HPDE6-E6E7 (cell line): Measurements from ENCODE around the gene NIPA2.

Experiments
- DNase-seq: peaks from one replicate; pipeline ENCODE4 v3.0.0; 2011; ENCODE audit warnings: missing footprints; ENCODE audit errors: extremely low spot score

Gene NIPA2

GRCh38 chr15:22839046-22839695 is 705 bp downstream of the NIPA2 start:
- no peak for DNase-seq

DNA sequence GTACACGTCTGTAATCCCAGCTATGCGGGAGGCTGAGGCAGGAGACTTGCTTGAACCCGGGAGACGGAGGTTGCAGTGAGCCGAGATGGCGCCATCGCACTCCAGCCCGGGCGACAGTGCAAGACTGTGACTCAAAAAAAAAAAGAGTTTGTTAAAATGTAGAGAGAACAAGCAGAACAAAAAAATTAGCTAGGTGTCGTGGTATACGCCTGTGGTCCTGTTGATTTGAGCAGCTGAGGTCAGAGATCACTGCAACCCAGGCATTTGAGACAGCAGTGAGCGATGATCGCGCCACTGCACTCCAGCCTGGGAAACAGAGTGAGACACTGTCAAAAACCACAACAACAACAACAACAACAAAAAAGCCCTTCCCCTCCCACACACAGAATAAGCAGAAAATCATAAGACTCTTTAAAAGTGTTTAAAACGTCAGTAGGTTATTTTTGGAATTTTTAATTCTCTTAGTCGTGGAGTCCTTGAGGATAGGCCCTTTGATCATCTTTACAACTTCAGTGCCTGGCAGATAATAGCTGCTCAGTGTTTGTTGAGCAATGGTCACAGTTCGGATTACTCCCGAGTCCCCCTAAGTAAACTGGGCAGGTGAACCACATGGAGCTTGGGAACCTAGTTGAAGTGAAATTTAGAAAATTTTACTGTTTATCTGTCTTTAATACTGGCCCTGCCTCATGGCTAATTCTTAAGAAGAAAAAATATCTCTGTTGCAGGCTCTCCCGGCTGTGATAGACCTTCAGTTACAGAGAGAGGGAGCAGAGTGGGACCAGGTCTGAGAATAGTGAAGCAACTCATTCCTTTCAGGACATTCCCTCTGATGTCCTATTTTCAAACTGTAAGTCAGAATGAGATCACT is 6.2 kb downstream of the NIPA2 start:
- no peak for DNase-seq

GRCh38 chr15:22845289-22845900 is 6.9 kb downstream of the NIPA2 start:
- no peak for DNase-seq

DNA sequence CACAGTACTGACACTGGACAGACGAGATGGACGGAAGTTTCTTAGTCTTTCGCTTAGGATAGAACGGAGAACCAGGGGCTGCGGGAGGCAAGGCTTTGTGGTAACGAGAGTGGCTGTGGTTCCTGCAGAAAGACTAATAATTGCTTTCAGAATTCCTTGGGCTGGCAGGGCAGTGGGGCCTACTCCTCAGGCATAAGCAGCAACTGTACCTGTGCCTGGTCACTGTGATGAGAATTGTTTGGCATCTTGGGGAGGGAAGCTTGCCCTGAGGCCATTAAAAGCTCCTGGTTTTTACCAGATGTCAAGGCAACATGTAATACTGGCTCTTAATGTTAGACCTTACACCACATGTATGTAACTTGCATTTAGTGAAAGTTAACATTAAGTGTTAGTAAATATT is 7.6 kb downstream of the NIPA2 start:
- DNase-seq, result no peak

GRCh38 chr15:22850055-22850454 is 11.6 kb downstream of the NIPA2 start:
- DNase-seq, result no peak

DNA sequence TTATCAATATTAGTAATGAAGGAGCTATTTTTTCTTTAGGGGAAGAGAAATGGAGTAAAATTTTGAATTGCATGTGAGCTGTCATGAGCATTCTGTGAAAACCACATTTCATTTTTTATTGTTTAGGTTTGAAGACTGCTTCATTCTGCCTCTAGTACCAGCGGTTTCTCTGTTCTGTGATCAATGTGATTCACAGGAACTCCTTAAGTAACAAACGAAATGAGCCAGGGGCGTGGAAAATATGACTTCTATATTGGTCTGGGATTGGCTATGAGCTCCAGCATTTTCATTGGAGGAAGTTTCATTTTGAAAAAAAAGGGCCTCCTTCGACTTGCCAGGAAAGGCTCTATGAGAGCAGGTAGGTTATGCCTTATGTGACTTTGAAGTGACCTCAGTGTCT is 13.0 kb downstream of the NIPA2 start:
- DNase-seq, result no peak

GRCh38 chr15:22855791-22856190 is 17.3 kb downstream of the NIPA2 start:
- DNase-seq, result no peak

GRCh38 chr15:22856659-22857058 is 18.2 kb downstream of the NIPA2 start:
- DNase-seq, result no peak

- DNase-seq, result no peak
Observed at GRCh38 chr15:22861161-22861560, 22.7 kb downstream of the NIPA2 start.

DNA sequence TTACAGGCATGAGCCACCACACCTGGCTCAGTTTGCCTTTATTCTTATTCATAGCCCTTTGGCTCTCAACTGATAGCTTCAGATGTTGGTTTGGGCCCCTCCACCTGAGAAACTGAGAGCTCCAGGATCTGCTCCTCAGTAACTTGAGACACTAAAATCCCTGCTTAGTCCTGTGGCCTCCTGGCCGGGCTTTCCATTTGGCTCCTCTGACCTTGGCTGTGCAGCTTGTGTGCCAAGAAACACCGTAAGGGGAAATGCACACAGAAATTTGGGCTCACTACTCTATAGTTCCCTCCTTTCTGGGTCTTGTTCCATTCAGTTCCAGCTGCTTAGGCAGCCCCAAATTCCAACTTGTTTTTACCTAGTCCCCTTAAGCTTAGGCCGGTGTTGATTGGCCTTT is 24.9 kb downstream of the NIPA2 start:
- DNase-seq, result no peak

DNA sequence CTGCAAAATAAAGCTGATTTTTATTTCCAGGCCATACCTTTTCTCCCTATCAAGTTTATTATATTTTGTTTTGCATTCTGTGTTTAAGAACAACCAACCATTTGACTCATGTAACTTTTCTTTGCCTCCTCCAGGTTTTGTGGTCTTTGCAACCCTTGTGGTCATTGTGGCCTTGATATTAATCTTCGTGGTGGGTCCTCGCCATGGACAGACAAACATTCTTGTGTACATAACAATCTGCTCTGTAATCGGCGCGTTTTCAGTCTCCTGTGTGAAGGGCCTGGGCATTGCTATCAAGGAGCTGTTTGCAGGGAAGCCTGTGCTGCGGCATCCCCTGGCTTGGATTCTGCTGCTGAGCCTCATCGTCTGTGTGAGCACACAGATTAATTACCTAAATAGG is 27.6 kb downstream of the NIPA2 start:
- no peak for DNase-seq

GRCh38 chr15:22867886-22868285 is 29.4 kb downstream of the NIPA2 start:
- DNase-seq, result no peak

- no peak for DNase-seq
Observed at GRCh38 chr15:22868495-22868894, 30.0 kb downstream of the NIPA2 start.

GRCh38 chr15:22868928-22869327 is 30.5 kb downstream of the NIPA2 start:
- DNase-seq, result no peak

DNA sequence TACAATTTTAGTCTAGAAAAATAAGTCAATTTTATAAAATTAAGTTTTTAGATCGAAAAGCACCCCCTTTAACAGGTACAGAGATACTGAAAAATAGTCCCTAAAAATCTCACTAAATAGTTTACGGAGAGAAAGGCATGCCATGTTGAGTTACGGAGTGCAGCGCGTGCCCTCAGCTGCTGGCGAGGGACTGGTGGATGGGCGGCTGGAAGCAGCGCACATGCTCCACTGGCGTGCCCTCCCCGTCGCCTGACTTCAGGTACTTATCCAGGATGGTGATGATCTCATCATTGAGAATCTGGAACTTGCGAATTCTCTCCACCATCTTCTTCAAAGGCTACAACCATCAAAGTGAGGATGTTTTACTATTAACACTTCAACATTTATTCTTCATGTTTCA is 31.4 kb downstream of the NIPA2 start:
- no peak for DNase-seq

DNA sequence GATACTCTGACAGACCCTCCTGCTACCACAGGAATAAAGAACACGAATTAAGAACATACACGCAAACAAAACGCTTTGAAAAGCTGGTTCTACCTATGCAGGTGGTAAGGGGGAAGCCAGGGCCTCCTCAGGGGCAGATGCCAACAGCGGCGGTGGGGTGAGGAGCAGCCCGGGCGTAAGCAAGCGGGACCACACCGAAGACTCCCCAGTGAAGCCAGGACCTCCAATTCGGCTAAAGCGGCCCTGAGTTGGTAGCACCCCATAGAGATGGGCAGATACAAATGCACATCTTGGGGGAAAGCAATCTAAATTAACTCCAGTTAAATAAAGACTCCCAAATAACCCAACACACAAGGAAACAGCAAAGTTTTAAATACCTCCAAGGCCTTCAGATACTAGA is 32.4 kb downstream of the NIPA2 start:
- no peak for DNase-seq

DNA sequence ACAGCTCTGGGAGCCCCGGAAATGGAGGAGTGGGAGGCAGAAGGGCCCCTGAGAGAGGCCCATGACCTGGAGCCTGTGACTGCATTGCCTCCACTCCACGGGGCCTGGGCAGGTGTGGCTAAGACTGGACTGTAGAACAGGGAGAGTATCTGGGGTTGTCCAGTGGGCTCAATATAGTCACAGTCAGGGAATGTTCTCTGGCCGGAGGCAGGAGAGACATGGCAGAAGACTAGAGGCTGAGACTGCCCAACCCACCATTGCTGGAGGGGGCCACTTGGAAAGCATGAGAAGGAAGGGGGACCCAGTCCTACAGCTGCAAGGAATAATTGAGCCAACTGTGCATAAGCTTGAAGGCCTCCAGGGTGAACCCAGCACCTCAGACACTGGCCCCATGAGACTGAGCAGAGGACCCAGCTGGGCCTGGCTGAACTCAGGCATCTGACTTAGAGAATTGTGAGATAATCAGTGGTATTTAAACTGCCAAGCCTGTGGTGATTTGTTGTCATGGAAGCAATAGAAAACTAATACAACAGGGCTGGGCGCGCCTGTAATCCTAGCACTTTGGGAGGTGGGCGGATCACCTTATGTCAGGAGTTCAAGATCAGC is 33.1 kb downstream of the NIPA2 start:
- no peak for DNase-seq

- no peak for DNase-seq
Observed at GRCh38 chr15:22872936-22873701, 34.7 kb downstream of the NIPA2 start.

DNA sequence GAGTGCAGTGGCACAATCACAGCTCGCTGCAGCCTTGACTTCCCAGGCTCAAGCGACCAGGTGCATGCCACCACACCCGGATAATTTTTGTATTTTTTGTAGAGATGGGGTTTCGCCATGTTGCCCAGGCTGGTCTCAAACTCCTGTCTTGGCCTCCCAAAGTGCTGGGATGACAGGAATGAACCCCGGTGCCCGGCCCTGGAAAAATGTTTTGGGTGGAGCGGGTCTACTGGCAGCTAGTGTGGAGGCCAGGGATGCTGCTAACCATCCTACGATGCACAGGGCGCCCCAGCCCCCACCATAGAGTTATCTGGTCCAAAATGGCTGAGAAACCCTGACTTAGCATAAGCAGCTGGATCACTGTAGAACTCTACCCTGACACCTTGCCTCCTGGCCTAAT is 35.4 kb downstream of the NIPA2 start:
- DNase-seq, result no peak

- no peak for DNase-seq
Observed at GRCh38 chr15:22874256-22874655, 35.8 kb downstream of the NIPA2 start.

DNA sequence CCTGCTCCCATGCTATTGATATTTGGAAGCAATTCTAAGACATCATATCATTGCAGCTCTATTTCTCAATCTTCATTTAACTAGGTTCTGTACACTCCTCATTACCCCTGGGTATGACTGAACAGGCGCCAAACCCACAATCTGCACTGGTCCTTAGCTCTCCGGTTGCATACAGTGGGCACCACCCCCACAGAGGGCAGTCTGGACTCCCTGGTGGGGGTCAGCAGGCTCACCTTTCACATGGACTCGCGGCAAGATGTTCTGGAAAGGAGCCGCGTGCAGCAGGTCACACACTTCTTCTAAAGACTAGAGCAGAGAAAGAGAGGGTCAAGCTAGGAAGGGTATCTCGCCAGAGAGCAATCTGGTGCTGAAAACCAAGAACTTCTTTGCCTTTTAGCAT is 36.5 kb downstream of the NIPA2 start:
- no peak for DNase-seq

GRCh38 chr15:22877117-22877516 is 38.7 kb downstream of the NIPA2 start:
- DNase-seq, result no peak
